ENCODE measurements around the gene KAT2B. TPM values are rescaled to one million over a fixed set of nuclear protein-coding genes. Genes with fewer than 3 reads are reported as not detected.

KAT2B gene
- total RNA-seq, 2 experiments from 2014 or later: 36.1 to 39.6 TPM

GRCh38 chr3:20181276-20181675, 141.0 kb downstream of the KAT2B start:
- POLR2A ChIA-PET: no interaction called here

DNA sequence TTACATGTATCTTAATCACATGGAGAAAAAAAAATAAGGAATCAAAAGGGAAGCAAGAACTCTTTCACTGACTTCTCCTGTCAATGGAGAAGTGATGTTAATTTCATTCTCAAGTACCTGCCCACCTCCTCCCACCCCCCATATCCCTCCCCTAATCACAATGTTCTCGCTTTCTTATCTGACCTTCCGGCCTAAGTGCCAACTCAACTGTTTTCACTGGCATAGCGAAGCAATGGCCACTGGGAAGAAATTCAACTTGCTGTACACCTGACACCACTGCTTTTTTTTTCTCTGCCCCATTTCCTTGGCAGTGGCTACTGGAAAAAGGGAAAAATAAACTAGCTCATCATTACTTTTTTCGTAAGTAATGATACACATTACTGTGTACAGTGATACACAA, 142.0 kb downstream of the KAT2B start:
- CTCF ChIA-PET: no interaction called here

More at GRCh38 chr3:20181276-20181675, 141.0 kb downstream of the KAT2B start:
- CTCF ChIA-PET: no interaction called here

GRCh38 chr3:20185331-20185678, 145.1 kb downstream of the KAT2B start:
- CTCF ChIA-PET: interaction anchor here (0.7 to 1.6 kb wide), 5 partner anchors 16 to 232 kb away, joined by 3 to 6 read pairs (median 3); partner anchors contain the start of gene KAT2B
- POLR2A ChIA-PET: interaction anchor here (0.7 to 1.6 kb wide), 4 partner anchors 31 to 237 kb away, joined by 3 to 5 read pairs (median 3); no protein-coding TSS in a partner anchor

More for the DNA sequence above, 142.0 kb downstream of the KAT2B start:
- POLR2A ChIA-PET: no interaction called here

DNA sequence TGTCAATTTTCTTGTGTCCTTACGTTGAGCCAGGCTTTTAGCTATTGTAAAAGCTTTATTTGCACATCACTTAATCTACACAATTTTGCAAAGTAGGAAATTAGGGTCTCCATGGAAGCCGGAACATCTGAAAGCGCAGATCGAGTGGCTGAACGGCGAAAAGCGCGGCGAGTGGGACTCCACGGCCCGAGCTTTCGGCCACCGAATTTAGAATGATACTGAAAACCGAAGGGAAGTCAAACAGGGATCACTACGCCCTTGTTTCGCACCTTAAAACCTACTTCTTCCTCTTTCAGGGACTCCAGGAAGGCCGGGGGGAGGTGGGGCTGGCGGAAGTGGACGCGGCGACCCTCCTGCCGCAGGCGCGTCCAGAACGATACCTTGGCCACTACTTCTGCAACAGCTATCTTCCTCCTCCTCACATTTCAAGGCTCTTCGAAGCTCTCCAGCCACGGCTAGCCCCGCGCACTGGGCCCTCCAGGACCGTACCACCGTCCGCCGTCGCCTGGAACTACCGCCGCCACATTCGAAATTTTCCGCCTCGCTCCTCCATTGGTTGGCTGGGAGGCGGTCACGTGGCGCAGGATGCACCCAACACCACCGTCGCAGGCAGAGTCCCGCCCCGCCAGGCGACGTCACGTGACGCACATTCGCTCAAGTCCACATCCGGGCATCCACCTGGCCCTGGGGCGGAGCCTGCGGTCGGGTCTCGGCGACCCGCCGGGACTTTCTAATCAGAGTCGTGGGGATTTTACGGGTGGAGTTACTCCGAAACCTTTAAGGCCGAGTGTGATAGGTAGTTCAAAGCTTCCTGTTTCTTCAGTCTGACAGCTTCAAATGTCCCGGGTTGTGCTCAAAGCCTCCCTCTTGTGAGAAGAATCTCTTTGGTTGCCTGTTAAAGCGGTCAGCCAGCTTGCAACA, 145.7 kb downstream of the KAT2B start, which contains the start of gene SGO1:
SGO1 (minus strand) TSS at position 528 of the 921 bp plus-strand sequence. CDS start 2,179 bp downstream, outside the sequence.
- CTCF ChIA-PET: interaction anchor here (0.7 to 1.6 kb wide), 6 partner anchors 16 to 242 kb away, joined by 3 to 6 read pairs (median 3); partner anchors contain the start of gene KAT2B
- POLR2A ChIA-PET: interaction anchor here (0.6 to 2.3 kb wide), 8 partner anchors 10 to 249 kb away, joined by 3 to 11 read pairs (median 3); no protein-coding TSS in a partner anchor

DNA sequence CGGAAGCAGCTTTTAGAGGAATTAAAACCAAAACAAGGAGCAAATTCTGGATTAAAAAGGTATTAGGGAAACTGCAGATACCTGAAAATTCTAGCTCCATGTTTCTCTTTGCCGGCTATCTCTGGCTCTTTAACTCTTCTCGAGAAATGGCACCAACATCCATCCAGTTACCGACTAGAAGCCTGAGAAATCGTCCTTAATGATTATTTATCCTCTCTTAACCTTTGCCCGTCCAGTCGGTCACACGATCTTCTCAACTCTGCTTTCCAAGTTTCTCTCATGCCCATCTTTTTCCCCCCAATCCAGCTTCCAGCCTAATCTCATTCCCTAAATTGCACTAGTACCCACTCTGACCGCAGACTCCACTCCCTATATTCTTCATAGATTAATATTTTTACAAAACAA, 146.4 kb downstream of the KAT2B start:
- POLR2A ChIA-PET: interaction anchor here (0.6 to 2.3 kb wide), 5 partner anchors 10 to 250 kb away, joined by 3 to 11 read pairs (median 3); no protein-coding TSS in a partner anchor
- CTCF ChIA-PET: interaction anchor here (1.0 to 1.6 kb wide), 2 partner anchors 146 to 243 kb away, joined by 3 to 6 read pairs; partner anchors contain the start of gene KAT2B

GRCh38 chr3:20190991-20191390, 150.7 kb downstream of the KAT2B start:
- POLR2A ChIA-PET: no interaction called here

GRCh38 chr3:20194793-20195460, 154.7 kb downstream of the KAT2B start:
- ChIA-PET CTCF (no interaction called here), POLR2A (no interaction called here)

More at GRCh38 chr3:20190991-20191390, 150.7 kb downstream of the KAT2B start:
- CTCF ChIA-PET: no interaction called here

- ChIA-PET CTCF (no interaction called here), POLR2A (no interaction called here)
Measured at GRCh38 chr3:20197775-20198174, 157.5 kb downstream of the KAT2B start.

DNA sequence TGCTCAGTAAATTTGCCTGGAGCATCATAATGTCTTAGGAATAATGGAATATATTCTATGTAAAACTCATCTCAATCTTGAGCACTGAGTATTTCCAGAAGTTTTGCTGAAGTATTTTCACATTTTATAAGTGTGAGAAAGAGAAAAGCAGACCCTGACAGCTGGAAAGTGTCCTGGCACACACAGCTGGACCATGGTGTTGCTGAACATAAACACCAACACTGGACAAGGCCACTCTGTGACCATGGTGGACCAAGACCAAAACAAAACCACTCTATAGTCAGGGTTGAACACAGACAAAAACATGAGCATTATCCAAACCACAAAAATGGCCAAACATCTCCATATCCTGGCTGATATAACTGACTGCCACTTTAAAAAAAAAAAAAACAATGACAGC, 160.9 kb downstream of the KAT2B start:
- CTCF ChIA-PET: interaction anchor here (0.6 kb wide), 1 partner anchor 160 kb away, joined by 3 read pairs; no protein-coding TSS in a partner anchor
- POLR2A ChIA-PET: no interaction called here

Other genes with a start within 250 kb of the KAT2B start
- gene EFHB, start 106.2 kb upstream of the KAT2B start, total RNA-seq: under 1 TPM; 0.55 to 0.89 TPM
- 10 to 100 TPM; 64.4 to 67.8 TPM for gene RAB5A, start 93.3 kb upstream of the KAT2B start, total RNA-seq
- gene PP2D1, start 28.2 kb upstream of the KAT2B start, total RNA-seq: not detected
- gene SGO1, start 145.8 kb downstream of the KAT2B start, total RNA-seq: 10 to 100 TPM; 21.6 to 23.3 TPM